ENCODE measurements around the gene DDX3Y.

DDX3Y gene

GRCh38 chrY:12904618-12905516 is at the start of gene DDX3Y:
TSS of gene DDX3Y (plus strand) at chrY:12904868. CDS start at chrY:12904937, 69 bp downstream.
- DNase-seq (ENCODE audit: low read depth): peak; percentile 97
- no peak for TF ChIP-seq CTCF (IDR thresholded peaks at IDR 0.05; ENCODE audit: low read length, missing control alignments)
- H3K4me3 ChIP-seq (replicated peaks; ENCODE audit: low read depth, low read length): peak within 1 kb of the TSS; percentile 95

GRCh38 chrY:12855791-12856275 is 48.8 kb upstream of the DDX3Y start:
- H3K4me3 ChIP-seq (replicated peaks; ENCODE audit: low read depth, low read length): no peak overlapping the region
- peak; percentile 10 for DNase-seq (ENCODE audit: low read depth)
- TF ChIP-seq CTCF (IDR thresholded peaks at IDR 0.05; ENCODE audit: low read length, missing control alignments): no peak

- no peak for TF ChIP-seq CTCF (IDR thresholded peaks at IDR 0.05; ENCODE audit: low read length, missing control alignments)
- no peak overlapping the region for H3K4me3 ChIP-seq (replicated peaks; ENCODE audit: low read depth, low read length)
- DNase-seq (ENCODE audit: low read depth): no peak
Measured at GRCh38 chrY:12867960-12868359, 36.7 kb upstream of the DDX3Y start.

GRCh38 chrY:12896973-12897372 is 7.7 kb upstream of the DDX3Y start:
- no peak for TF ChIP-seq CTCF (IDR thresholded peaks at IDR 0.05; ENCODE audit: low read length, missing control alignments)
- DNase-seq (ENCODE audit: low read depth): no peak
- no peak overlapping the region for H3K4me3 ChIP-seq (replicated peaks; ENCODE audit: low read depth, low read length)

GRCh38 chrY:12898604-12899003 is 6.1 kb upstream of the DDX3Y start:
- DNase-seq (ENCODE audit: low read depth): no peak
- H3K4me3 ChIP-seq (replicated peaks; ENCODE audit: low read depth, low read length): no peak overlapping the region
- no peak for TF ChIP-seq CTCF (IDR thresholded peaks at IDR 0.05; ENCODE audit: low read length, missing control alignments)

GRCh38 chrY:12905517-12905872 is 827 bp downstream of the DDX3Y start:
- no peak for TF ChIP-seq CTCF (IDR thresholded peaks at IDR 0.05; ENCODE audit: low read length, missing control alignments)
- peak; percentile 82 for DNase-seq (ENCODE audit: low read depth)
- H3K4me3 ChIP-seq (replicated peaks; ENCODE audit: low read depth, low read length): peak overlapping the region; percentile 95

All from fibroblast of pulmonary artery (primary cell).